AG04450 (cell line): ENCODE measurements around the gene NLGN1. TPM values are rescaled to one million over a fixed set of nuclear protein-coding genes. Genes with fewer than 3 reads are reported as not detected.
"Not testable (repeated sequence)": the region's sequence is repeated elsewhere in the genome, so short reads cannot be mapped to it uniquely, and the experiment has no call there.

Source experiments
- CTCF ChIA-PET: fragments of 300-600, 350-600 bp; formaldehyde crosslinking; extraction: SDS; loops from one replicate; lab custom pipeline; 2022; ENCODE audit warnings: antibody characterized with exemption, inconsistent platforms; lab: Charles Lee
- POLR2A ChIA-PET: fragments of 350-600 bp; formaldehyde crosslinking; extraction: SDS; loops from one replicate; lab custom pipeline; 2021; ENCODE audit warnings: antibody characterized with exemption, inconsistent platforms; lab: Yijun Ruan, JAX
- DNase-seq: peaks from one replicate; pipeline ENCODE4 v3.0.0-alpha.2; 2011; ENCODE audit warnings: low read depth, low spot score
- H3K27ac ChIP-seq: one replicate; pipeline ENCODE4 v1.5.1; 2012; ENCODE audit warnings: low read depth, low read length, control low read depth
- H3K27me3 ChIP-seq: one replicate; pipeline ENCODE4 v1.6.0; 2012; ENCODE audit warnings: low read length; ENCODE audit not compliant: control insufficient read depth, insufficient read depth
- H3K4me3 ChIP-seq: 2 replicates; pipeline ENCODE4 v1.5.1; 2011; ENCODE audit warnings: mild to moderate bottlenecking, low read depth, low read length, control low read depth
- H3K9me3 ChIP-seq: 2 replicates; pipeline ENCODE4 v1.5.1; 2012; ENCODE audit warnings: low read length; ENCODE audit not compliant: control insufficient read depth, insufficient read depth
- polyA plus RNA-seq: library from polyadenylated mRNA; depleted of rRNA; stranded (reverse); fragments of >200 nt; gene quantifications from 2 replicates; pipeline ENCODE4 v1.2.3, GENCODE V29; 2011
- TF ChIP-seq, protein P1 (sequence below): IDR thresholded peaks from 2 replicates; pipeline ENCODE4 v1.5.1; 2011; ENCODE audit warnings: low read depth, low read length, control low read depth, inconsistent platforms

The NLGN1 gene
- polyA plus RNA-seq, 1 experiment, result 1.7 TPM

DNA sequence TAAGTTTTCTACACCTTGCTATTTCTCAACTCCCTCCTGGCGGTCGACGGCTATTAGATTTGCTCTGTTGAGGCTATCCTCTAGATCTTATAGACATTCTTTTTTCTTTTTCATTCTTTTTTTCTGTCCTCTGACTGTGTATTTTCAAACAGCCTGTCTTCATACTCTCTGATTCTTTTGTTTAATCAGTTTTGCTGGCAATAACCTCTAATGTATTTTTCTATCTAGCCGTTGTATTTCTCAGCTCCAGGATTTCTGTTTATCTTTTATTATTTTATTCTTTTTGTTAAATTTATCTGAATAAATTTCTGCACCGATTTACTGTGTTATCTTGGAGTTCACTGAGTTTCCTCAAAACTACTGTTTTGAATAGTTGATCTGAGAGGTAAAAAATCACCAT lies 31.5 kb downstream of the NLGN1 start:
- ChIA-PET CTCF (no interaction called here), POLR2A (no interaction called here)
- no peak overlapping the region for H3K4me3 ChIP-seq
- H3K27me3 ChIP-seq, result no peaks in the 10 kb centered on the region
- H3K9me3 ChIP-seq, result no peaks in the 10 kb centered on the region
- no peak overlapping the region for H3K27ac ChIP-seq
- TF ChIP-seq, protein P1, sequence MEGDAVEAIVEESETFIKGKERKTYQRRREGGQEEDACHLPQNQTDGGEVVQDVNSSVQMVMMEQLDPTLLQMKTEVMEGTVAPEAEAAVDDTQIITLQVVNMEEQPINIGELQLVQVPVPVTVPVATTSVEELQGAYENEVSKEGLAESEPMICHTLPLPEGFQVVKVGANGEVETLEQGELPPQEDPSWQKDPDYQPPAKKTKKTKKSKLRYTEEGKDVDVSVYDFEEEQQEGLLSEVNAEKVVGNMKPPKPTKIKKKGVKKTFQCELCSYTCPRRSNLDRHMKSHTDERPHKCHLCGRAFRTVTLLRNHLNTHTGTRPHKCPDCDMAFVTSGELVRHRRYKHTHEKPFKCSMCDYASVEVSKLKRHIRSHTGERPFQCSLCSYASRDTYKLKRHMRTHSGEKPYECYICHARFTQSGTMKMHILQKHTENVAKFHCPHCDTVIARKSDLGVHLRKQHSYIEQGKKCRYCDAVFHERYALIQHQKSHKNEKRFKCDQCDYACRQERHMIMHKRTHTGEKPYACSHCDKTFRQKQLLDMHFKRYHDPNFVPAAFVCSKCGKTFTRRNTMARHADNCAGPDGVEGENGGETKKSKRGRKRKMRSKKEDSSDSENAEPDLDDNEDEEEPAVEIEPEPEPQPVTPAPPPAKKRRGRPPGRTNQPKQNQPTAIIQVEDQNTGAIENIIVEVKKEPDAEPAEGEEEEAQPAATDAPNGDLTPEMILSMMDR, result no peak
- DNase-seq, result no peak

DNA sequence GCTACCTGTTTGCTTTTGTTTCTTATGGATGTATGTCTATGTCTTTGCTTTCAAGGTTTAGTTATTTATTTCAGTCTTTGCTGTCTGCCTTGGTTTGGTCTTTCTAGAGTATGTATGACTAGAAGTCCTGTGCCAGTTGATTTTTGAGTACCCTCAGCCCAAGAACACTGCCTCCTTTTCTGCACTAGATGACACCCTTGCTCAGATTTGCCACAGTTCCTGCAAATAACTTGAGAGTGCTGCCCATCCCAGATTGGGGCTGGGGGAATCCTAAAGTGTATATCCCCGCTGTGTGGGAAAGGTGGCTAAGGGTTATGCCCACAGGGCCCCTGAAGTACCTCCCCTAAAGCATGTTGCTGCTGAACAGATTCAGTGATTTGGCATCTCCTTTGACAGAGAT lies 32.0 kb downstream of the NLGN1 start:
- H3K27ac ChIP-seq, result no peak overlapping the region
- no peaks in the 10 kb centered on the region for H3K27me3 ChIP-seq
- H3K4me3 ChIP-seq, result no peak overlapping the region
- ChIA-PET CTCF (interaction anchor here (0.6 kb wide), 1 partner anchor 37 kb away, joined by 4 read pairs; no protein-coding TSS in a partner anchor), POLR2A (no interaction called here)
- no peaks in the 10 kb centered on the region for H3K9me3 ChIP-seq
- DNase-seq, result no peak
- TF ChIP-seq, protein P1, result no peak

DNA sequence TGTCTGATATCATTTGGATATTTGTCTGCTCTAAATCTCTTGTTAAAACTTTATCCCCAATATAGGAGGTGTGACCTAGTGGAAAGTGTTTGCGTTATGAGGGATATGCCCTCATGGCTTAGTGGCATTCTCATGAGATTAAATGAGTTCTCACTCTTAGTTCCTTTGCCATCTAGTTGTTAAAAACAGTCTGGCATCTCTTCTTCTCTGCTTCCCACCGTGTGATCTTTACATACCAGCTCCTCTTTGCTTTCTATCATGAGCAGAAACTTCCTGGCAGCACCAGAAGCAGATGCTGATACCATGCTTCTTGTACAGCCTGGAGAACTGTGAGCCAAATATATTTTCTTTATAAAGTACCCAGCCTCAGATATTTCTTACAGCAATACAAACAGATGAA lies 33.0 kb downstream of the NLGN1 start:
- POLR2A ChIA-PET, result no interaction called here
- no peak overlapping the region for H3K27ac ChIP-seq
- TF ChIP-seq, protein P1, result no peak
- DNase-seq, result no peak
- H3K27me3 ChIP-seq, result no peaks in the 10 kb centered on the region
- H3K9me3 ChIP-seq, result no peaks in the 10 kb centered on the region
- CTCF ChIA-PET, result no interaction called here
- no peak overlapping the region for H3K4me3 ChIP-seq

DNA sequence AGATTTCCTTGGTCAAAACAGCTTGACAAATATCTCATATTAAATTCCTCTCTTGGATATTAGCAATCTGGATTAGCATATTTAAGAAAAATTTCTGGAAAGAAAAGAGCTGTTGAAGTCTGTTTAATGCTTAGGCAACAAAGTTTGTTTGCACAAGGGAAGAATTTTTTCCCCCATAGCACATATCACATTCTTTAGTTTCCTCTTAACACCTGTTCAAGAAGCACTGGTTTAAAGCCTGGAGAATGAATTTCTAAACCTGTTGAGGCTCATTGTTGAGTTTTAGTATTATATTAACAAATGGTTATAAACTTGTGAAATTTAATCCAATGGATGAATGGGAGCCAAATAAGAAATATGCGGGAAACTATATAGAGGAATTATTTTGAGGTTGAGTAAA lies 41.5 kb downstream of the NLGN1 start:
- Histone ChIP-seq H3K27me3 (no peaks in the 10 kb centered on the region), H3K4me3 (no peak overlapping the region), H3K27ac (no peak overlapping the region), H3K9me3 (no peaks in the 10 kb centered on the region)
- ChIA-PET CTCF (no interaction called here), POLR2A (no interaction called here)
- TF ChIP-seq, protein P1, result no peak
- DNase-seq, result no peak

DNA sequence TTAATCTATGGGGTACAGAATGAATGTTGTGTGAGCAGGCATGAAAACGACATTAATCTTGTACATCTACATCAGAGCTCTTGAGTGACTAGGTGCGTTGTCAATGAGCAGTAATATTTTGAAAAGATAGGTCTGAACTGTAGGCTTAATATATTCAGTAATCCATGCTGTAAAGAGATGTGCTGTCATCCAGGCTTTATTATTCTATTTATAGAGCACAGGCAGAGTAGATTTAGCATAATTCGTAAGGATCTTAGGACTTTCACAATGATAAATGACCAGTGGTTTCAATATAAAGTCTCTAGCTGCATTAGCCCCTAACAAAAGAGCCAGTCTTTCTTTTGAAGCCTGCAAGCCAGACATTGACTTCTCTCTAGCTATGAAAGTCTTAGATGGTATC lies 43.0 kb downstream of the NLGN1 start:
- Histone ChIP-seq H3K27me3 (no peaks in the 10 kb centered on the region), H3K4me3 (no peak overlapping the region), H3K27ac (no peak overlapping the region), H3K9me3 (no peaks in the 10 kb centered on the region; the same call in 1 of the 2 replicates)
- POLR2A ChIA-PET, result no interaction called here
- CTCF ChIA-PET, result no interaction called here
- DNase-seq, result no peak
- TF ChIP-seq, protein P1, result no peak

DNA sequence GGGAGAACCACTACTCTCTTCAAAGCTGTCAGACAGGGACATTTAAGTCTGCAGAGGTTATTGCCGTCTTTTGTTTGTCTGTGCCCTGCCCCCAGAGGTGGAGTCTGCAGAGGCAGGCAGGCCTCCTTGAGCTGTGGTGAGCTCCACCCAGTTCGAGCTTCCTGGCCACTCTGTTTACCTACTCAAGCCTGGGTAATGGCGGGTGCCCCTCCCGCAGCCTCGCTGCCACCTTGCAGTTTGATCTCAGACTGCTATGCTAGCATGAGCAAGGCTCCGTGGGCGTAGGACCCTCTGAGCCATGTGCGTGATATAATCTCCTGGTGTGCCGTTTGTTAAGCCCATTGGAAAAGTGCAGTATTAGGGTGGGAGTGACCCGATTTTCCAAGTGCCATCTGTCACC lies 54.0 kb downstream of the NLGN1 start:
- DNase-seq, H3K27ac ChIP-seq, H3K4me3 ChIP-seq, H3K9me3 ChIP-seq, CTCF ChIA-PET, H3K27me3 ChIP-seq, POLR2A ChIA-PET: not testable (repeated sequence)
